ENCODE measurements around the gene AFF3. TPM values are rescaled to one million over a fixed set of nuclear protein-coding genes. Genes with fewer than 3 reads are reported as not detected.

AFF3 gene
- total and polyA plus RNA-seq, 2 of the 13 experiments (the other 11 are each of a cell fraction or from before 2014, with no cell fraction given): not detected

GRCh38 chr2:99821572-99821971 is 320.8 kb downstream of the AFF3 start:
- ATAC-seq (no peak), FAIRE-seq (no peak), DNase-seq (ENCODE audit: low spot score) (no peak)
- Histone ChIP-seq H3K36me3 (replicated peaks in 1 of 2; ENCODE audit: control insufficient read depth in 1 of 2, insufficient read depth in 2 of 2, low read length in 2 of 2) (no peaks in the 10 kb centered on the region), H3K4me1 (ENCODE audit: insufficient read depth, low read length) (no peaks in the 10 kb centered on the region), H3K79me2 (ENCODE audit: insufficient read depth, low read length) (no peaks in the 10 kb centered on the region), H3K27ac (ENCODE audit: extremely low read length, insufficient read depth, low read length) (no peak overlapping the region), H3K9me3 (ENCODE audit: low read length) (no peaks in the 10 kb centered on the region), H3K4me3 (replicated peaks in 1 of 3; ENCODE audit: insufficient read depth in 1 of 3, low read depth in 2 of 3, low read length in 3 of 3) (no peak overlapping the region), H2AFZ (ENCODE audit: low read length) (no peak overlapping the region), H3K27me3 (ENCODE audit: control insufficient read depth in 1 of 2, insufficient read depth in 2 of 2, low read length in 2 of 2) (no peaks in the 10 kb centered on the region; a peak in 1 of 5 replicates), H3K4me2 (ENCODE audit: low read depth, low read length) (no peak overlapping the region), H3K9ac (ENCODE audit: insufficient read depth, low read depth, low read length) (no peak overlapping the region), H4K20me1 (ENCODE audit: insufficient read depth, low read length) (no peaks in the 10 kb centered on the region)
- no peak for TF ChIP-seq ZMYM4 (CRISPR knock-in tag; IDR thresholded peaks at IDR 0.05)
- TF ChIP-seq MNT (IDR thresholded peaks at IDR 0.05): peak; percentile 43; the same call in 1 of the 2 replicates
- TF ChIP-seq ZNF839 (CRISPR knock-in tag; IDR thresholded peaks at IDR 0.05; ENCODE audit: borderline replicate concordance): no peak
- no peak for TF ChIP-seq HNF1B (CRISPR knock-in tag; IDR thresholded peaks at IDR 0.05)
- no peak for TF ChIP-seq ATF5 (CRISPR knock-in tag; IDR thresholded peaks at IDR 0.05; ENCODE audit: low read depth)
- no peak for TF ChIP-seq SNRNP70 (IDR thresholded peaks at IDR 0.05; ENCODE audit: low read depth, low read length)
- BruUV-seq (replicated peaks): no TSS peak
- CTCF ChIA-PET (ENCODE audit: low intra/inter-chr PET ratio, low total read pairs): no interaction called here
- WGBS (ENCODE audit: low lambda C conversion rate): 27% methylated on average over 7 of the region's 7 CpGs
- in situ Hi-C loops (cut with HindIII; ENCODE audit: extremely low pct_ligation_motif_present, low pct_unique_long_range_greater_than_20kb): loop anchor here (10.0 kb wide), 1 partner anchor 267 kb away; no protein-coding TSS in a partner anchor
- POLR2A ChIA-PET: no interaction called here
- intact Hi-C loops (cut with micrococcal nuclease; ENCODE audit: unreplicated experiment): no loop called here

Measured in HepG2 (cell line).